Stimulated activated CD4-positive, alpha-beta T cell treated with anti-CD3 and anti-CD28 coated beads, Interleukin-15, amount 100 ng/mL, for 24 hours (primary cell): ENCODE results near the gene GADD45GIP1.
"Not testable (repeated sequence)": the region's sequence is repeated elsewhere in the genome, so short reads cannot be mapped to it uniquely, and the experiment has no call there.

Experiments used
- DNase-seq: peaks from one replicate; pipeline ENCODE4 v3.0.0-alpha.2; 2020

GADD45GIP1 gene

DNA sequence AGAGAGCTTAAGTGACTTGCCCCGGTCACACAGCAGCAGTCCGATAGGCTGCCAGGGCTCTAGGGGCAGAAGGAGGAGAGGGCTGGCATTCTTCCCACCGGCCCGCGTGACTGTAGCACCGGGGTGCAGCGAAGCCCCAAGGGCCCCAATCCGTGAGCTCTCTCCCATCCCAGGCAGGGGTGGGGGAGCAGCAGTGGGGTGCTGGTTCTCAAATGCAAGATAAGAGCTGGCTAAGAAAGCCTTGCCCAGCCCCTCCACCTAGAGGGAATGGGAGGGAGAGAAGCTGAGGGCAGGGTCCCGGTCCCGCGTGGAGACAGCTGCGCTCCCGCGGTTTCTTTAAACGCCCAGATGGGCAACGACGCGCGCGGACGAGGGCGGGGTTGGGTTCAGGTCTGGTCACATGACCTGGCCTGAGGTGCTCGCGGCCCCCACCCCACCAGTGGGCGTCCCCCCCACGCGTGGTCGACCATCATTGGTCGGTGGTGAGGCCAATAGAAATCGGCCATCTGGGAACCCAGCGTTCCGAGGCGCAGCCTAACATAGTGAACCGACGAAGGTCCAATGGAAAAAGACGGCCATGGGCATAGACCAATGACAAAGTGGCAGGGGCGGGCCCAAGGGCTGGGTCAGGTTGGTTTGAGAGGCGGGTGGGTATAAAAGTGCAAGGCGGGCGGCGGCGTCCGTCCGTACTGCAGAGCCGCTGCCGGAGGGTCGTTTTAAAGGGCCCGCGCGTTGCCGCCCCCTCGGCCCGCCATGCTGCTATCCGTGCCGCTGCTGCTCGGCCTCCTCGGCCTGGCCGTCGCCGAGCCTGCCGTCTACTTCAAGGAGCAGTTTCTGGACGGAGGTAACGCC lies 18.9 kb downstream of the GADD45GIP1 start, which contains the start of gene CALR:
CALR (plus strand) TSS at position 683 of the 852 bp plus-strand sequence; CDS start at position 754, 71 bp downstream.
- peak; percentile 100 for DNase-seq

DNA sequence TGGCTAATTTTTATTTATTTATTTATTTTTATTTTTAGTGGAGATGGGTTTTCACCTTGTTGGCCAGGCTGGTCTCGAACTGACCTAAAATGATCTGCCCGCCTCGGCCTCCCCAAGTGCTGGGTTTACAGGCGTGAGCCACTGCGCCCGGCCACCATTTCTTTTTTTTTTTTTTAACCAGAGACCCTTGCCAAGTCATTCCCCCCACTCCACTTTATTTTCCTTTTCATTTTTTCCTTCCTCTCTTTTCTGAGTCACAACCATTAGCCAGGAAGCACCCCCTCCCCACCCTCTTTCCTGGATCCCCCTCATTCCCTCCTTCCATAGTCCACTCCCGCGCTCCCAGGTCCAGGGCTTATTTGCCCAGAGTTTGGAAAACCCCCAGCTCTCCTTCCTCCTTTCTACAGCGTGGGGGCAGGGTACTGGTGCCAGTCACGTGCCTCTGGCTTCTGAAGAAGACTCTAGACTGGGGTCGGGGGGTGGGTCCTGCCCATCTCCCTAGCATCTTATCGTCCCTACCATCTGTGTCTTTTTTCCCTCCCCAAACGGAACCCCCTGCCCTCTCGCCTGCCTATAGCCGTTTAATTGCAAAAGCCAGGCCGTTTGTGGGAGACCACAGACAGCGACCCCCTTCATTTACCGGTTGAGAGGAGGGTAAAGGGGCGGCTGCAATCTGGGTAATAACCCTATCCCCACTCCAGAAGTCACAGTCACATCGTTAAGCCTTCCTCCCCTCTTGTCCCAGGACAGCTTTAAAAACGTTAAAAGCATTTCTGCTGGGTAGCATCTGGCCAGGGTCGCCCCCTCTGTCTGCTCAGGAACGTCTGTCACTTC lies 19.7 kb downstream of the GADD45GIP1 start:
- DNase-seq = peak; percentile 48

DNA sequence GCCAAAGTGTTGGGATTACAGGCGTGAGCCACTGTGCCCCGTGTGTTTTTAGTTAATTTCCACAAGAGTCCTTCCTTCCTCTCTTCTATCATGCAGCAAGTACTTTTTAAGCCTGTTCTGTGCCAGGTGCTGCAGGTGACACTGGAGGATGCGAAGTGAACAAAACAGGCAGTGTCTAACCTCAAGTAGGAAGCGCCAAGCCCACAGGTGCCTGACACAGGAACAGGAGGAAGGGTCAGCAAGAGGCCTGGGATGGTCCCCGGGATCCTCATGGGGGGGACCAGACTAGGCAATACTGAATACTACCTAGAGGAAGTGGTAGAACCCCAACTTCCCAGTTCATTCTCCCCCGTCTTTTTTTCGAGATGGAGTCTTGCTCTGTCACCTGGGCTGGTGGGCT lies 20.4 kb downstream of the GADD45GIP1 start:
- no peak for DNase-seq

DNA sequence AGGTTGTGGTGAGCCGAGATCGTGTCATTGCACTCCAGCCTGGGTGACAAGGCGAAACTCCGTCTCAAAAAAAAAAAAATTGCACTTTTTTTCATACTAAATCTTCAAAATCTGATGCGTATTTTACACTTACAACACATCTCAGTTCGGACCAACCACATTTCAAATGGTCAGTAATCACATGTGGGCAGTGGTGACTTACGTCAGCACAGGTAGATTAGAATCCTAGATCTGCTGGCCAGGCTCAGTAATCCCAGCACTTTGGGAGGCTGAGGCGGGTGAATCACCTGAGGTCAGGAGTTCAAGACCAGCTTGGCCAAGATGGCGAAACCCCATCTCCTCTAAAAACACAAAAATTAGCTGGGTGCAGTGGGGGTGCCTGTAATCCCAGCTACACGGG lies 22.0 kb downstream of the GADD45GIP1 start:
- no peak for DNase-seq

DNA sequence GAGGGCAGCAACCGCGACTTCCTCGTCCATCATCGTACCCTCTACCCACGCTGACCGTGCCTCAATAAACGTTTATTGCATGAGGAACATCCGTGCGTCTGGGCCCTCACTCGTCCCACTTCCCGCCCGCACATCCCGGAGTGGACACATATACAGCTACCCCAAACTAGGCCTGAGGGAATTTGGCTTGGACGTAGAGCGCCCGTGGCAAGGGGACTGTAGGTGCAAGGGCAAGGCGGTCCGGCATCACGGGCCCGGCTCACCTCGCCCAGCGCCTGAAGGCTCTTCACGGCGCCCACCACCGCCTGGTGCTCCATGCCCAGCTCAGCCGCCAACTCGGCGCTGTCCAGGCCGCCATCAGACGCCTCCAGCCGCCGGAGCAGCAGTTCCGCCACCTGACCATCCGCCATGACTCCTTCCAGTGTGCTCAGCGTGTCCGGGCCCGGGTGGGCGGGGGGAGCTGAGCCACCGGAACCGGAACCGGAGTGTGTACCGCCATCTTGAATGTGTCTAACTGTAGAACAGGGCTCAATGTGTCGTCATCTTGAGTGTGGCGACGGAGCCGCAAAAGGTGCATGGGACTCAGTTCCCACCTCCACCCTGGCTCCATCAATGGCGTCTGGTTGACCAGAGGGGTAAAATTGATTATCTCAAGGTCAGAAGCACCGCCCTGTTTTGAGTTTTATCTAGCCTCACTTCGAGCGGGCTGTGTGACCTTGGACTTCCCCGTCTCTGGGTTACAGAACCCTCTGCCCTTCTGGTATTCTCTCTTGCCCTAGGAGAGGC lies 23.5 kb downstream of the GADD45GIP1 start, which contains the start of gene FARSA:
FARSA (minus strand) TSS at position 425 of the 786 bp plus-strand sequence; CDS start at position 410, 15 bp downstream.
- DNase-seq = peak; percentile 93

DNA sequence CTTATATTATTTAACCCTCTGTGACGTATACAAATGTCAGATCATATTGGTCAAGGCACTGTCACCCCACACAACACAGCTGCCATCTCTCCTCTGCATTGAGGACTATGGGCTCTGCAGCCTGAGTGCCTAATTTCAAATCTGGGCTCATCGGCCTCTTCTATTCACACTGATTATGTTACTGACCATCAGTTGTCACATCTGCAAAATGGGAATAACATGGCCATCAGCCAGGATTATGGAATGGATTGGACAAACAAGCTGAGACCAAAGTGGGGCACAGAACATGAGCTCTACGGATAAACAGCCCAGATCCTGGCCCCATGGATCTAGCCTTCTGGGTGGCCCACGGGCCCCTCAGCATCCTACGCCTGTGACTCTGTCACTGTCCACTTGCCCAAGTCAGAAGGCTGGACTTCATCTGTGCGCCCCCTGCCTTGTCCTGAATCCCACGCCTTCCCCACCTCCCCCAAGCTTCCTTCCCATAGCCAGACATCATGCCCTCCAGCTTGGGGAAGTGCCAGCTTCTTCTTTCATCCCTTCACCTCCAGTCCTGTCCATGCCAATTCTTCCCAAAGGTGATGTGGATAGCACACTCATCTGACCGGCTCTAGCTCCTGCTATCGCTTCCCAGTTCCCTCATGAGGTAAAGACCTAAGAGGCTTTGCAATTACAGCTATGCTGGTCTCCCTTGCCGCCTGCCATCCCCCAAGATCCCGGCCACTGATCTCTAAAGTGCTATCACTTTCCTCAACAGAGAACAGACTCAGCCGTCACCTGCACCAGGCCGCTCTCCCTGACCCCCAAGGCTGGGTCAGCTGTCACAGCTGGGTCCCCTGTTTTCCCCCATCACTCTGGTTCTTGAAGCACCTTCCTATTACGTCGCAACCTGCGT lies 24.4 kb downstream of the GADD45GIP1 start:
- no peak for DNase-seq

DNA sequence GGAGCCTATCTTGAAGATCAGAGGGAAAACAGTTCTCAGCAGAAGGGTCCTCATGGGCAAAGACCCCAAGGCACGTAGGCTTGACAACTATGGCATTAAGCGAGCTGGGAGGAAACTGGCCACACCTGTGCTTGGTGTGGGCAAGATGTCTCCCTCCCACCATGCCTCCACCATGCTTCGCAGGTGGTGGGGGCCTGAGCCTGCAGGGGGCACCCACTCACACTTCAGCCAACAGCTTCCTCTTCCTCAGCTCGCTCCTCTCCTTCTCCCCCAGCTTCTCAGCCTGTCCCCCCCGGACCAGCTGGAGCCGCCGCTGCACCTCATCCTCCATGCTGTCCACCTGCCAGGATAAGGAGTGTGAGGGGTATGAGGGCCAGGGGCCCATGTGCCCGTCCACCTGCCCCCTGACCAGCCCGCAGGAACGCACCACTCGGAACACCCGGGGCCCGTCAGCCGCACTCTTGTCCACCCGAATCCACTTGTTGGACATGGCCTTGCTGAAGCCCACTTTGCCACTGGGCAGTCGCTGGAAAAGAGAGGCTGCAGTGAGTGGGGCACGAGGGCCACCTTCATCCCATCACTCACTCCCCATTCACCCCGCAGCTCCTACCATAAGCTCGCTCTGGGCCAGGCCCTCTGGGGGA lies 26.9 kb downstream of the GADD45GIP1 start:
- no peak for DNase-seq

DNA sequence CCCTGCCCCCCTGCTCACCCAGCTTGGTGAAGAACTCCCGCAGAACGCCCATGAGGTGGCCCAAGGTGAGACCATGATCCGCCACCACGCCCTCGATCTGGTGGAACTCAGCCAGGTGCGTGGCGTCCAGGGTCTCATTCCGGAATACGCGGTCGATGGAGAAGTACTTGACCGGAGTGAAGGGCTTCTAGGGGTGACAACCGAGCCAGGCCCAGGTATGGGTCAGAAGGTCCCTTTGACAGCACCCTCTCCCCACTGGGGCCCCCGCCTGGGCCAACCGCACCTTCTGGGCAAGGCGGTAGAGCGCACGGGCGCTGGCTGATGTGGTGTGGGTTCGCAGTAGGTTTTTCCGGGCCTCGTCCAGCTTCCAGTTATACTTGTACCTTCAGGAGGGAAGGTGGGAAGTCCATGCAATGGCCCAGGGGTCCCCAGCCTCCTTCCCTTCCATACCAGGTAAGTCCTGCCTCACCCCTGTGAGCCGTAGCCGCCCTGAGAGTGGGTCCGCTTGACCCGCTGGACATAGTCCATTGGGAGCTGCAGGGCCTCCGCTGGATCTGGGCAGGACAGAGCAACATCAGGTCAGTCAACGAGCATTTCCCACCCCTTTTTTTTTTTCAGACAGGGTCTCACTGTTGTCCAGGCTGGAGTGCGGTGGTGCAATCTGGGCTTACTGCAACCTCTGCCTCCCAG lies 32.3 kb downstream of the GADD45GIP1 start:
- DNase-seq = no peak

DNA sequence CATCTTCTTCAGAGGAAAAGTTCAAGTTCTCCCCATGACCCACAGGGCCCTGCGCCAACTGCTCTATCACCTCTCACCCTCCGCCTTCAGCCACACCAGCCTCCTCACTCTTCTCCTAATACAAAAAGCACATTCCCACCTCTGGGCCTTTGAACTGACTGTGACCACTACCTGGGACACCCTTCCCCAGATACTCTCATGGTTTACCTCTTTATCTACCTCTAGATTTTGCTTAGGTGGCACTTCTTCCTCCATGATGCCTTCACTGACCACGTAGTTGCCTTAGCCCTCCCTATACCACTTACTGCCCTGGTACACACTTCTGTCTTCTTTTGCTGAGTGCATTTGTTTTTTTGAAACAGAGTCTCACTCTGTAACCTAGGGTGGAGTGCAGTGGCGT lies 34.1 kb downstream of the GADD45GIP1 start:
- DNase-seq = no peak

DNA sequence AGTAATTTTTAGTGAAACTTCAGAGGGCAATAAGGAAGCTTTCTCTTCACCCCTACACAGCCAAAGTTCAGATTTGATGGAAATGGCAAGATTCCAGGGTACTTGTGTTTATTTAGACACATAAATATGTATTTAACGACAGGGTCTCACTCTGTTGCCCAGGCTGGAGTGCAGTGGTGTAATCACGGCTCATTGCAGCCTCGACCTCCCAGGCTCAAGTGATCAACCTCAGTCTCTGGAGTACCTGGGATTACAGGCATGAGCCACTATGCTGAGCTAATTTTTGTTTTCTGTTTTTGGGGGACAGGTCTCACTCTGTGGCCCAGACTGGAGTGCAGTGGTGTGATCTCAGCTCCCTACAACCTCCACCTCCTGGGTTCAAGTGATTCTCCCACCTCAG lies 36.0 kb downstream of the GADD45GIP1 start:
- DNase-seq = no peak

DNA sequence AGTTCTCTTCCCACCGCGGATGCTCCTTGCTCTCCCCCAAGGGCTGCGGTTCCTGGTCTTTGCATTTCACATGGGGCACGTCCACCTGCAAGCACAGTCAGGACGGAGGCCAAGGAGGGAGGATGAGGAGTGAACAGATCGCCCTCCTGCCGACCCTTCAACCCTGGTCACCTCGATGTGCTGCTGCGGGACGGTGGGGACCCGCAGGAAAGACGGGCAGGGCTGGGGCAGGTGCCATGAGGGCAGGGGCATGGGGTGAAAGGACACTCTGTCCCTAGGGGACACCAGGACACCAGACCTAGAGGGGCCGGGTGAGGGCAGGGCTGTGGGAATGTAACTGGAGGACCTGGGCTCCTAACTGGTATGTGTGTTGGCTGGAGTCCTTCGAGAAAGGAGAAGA lies 38.8 kb downstream of the GADD45GIP1 start:
- no peak for DNase-seq

DNA sequence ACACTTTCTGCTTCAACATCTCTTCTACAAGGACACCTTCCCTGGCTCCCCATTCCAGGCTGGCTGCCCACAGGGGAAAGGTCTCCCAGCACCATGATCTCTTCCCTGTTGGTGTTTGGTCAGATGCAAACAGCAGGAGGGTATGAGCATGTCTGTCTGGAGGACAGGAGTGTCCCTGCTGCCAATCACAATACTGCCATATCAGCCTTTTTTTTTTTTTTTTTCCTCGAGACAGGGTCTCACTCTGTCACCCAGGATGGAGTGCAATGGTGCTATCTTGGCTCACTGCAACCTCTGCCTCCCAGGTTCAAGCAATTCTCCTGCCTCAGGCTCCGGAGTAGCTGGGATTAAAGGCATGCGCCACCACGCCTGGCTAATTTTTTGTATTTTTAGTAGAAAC lies 41.2 kb downstream of the GADD45GIP1 start:
- DNase-seq = not testable (repeated sequence)

DNA sequence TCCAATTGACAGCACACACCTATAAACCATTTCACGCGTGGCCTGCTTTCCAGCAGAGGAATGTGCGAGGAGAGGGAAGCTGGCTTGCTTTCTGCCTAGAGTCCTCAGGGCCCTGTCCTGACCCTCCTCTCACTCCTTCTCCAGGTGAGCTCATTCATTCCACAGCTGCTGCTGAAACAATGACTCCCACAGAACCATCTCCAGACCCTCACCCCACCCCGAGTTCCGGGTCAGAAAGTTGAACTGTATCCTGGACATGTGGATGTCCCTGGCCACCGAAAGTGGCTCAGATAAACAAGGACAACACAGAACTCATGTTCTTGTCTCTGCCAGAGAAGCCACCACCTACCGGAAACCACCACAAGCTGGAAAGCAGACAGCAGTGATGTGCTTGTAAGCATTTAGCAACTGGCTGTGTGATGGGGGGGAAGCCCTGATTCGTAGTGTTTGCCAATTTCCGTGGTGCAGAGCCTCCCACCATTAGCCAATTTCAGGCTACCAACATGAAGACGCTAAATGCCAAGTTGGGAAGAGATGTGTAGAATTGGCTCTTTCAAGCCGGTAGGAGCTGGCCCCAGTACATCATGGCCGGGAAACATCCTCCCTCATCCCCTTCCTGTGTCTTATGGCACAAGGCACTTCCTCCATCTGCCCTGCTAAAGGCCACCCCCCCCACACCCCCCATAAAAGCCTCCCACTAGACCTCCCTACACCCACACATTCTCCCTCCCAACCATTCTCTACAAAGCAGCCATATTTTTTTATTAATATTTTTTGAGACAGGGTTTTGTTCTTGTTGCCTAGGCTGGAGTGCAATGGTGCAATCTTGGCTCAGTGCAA lies 43.0 kb downstream of the GADD45GIP1 start:
- peak; percentile 47 for DNase-seq

DNA sequence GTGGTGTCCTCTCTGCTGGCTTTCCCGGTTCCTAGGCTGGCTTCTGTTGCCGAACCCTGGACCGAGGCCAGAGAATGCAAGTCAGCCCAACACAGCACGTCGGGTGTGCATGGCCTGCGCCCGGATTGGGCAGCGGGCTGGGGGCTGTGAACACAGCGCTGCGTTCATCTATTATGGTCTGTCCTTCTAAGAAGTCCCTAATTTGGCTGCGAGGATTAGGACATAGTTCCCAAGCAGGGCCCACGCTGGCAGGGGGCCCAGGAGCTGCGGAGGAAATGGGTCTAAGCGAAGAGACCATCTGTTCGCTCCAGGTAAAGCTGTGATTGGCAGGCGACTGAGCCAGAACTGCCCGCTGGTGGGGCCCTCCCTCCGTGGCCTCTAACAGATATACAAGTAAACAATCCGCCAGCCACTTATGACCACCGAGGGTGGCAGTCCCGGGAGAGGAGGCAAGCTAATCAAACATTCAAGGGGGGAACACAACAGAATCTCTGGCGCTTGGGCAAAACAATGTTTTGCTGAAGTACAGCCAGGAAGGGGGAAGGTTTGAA lies 43.9 kb downstream of the GADD45GIP1 start:
- DNase-seq = no peak

DNA sequence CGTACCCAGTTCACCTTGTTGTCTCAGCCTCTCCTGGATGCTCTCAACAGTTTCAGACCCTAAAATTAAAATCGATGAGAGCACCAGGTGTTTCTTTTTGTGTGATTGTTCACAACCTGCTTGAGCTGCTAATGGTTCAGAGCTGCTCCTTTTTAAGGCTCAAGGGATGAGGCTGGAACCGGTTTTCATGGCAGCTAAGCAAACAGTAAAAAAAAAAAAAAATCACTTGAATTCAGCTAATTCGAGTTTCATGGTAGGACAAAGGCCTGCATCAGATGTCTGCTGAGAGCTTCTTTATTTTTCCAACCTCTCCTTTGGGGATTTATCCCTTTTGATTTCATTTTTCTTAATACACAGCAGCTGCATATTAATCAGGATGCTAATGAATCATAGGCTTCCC lies 44.5 kb downstream of the GADD45GIP1 start:
- DNase-seq = no peak

DNA sequence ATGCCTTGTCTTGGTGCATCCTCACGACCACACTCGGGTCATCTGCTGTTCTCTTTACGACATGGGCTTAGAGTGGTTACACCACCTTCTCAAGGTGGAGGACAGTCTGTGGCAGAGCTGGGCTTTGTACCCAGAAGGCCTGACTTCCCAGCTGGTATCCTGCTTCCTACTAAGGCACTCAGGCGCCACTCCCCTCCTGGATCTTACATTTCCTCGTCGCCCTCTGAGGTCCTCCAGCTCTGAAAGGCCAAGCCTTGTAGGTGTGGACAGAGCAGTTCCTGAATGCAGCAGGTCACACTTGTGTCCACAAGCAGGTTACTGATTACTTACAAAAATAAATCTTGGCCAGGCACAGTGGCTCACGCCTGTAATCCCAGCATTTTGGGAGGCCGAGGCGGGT lies 49.9 kb downstream of the GADD45GIP1 start:
- no peak for DNase-seq
